H9 (cell line): ENCODE results near the gene NR5A1. TPM values are rescaled to one million over a fixed set of nuclear protein-coding genes. Genes with fewer than 3 reads are reported as not detected.

Experiments
- DNase-seq: peaks from one replicate; pipeline ENCODE4 v3.0.0-alpha.2; 2017
- H2AFZ ChIP-seq: one replicate; pipeline ENCODE4 v1.6.1; 2013; ENCODE audit warnings: mild to moderate bottlenecking, low read length, control low read depth, moderate library complexity
- H2AK5ac ChIP-seq: 2 replicates; pipeline ENCODE4 v1.6.1; 2013; ENCODE audit warnings: low read length, control low read depth, mixed read lengths; ENCODE audit not compliant: insufficient read length
- H2BK120ac ChIP-seq: one replicate; pipeline ENCODE4 v1.6.1; 2013; ENCODE audit warnings: low read depth, mild to moderate bottlenecking, low read length, control low read depth, inconsistent platforms; ENCODE audit not compliant: poor library complexity, severe bottlenecking
- H2BK12ac ChIP-seq: 2 replicates; pipeline ENCODE4 v1.6.1; 2013; ENCODE audit warnings: low read length, control low read depth, mixed read lengths, low read depth; ENCODE audit not compliant: insufficient read length
- H2BK15ac ChIP-seq: 2 replicates; pipeline ENCODE4 v1.6.1; 2013; ENCODE audit warnings: low read depth, low read length, control low read depth
- H2BK20ac ChIP-seq: one replicate; pipeline ENCODE4 v1.6.1; 2013; ENCODE audit warnings: low read depth, mild to moderate bottlenecking, low read length, control low read depth, inconsistent platforms; ENCODE audit not compliant: poor library complexity, severe bottlenecking
- H2BK5ac ChIP-seq: 2 replicates; pipeline ENCODE4 v1.6.1; 2013; ENCODE audit warnings: low read length, control low read depth, mixed read lengths; ENCODE audit not compliant: insufficient read length
- H3K14ac ChIP-seq: 2 replicates; pipeline ENCODE4 v1.6.1; 2013; ENCODE audit warnings: low read length, control low read depth; ENCODE audit not compliant: insufficient read depth
- H3K18ac ChIP-seq: 2 replicates; pipeline ENCODE4 v1.6.1; 2013; ENCODE audit warnings: low read depth, mild to moderate bottlenecking, mixed read lengths, low read length, control low read depth; ENCODE audit not compliant: insufficient read length
- H3K23ac ChIP-seq: 2 replicates; pipeline ENCODE4 v1.6.1; 2013; ENCODE audit warnings: low read length, control low read depth, mixed read lengths, low read depth; ENCODE audit not compliant: insufficient read length
- H3K23me2 ChIP-seq: 2 replicates; pipeline ENCODE4 v1.6.1; 2013; ENCODE audit warnings: low read depth, mild to moderate bottlenecking, mixed read lengths, low read length, control low read depth; ENCODE audit not compliant: insufficient read length, poor library complexity, severe bottlenecking
- H3K27ac ChIP-seq: 2 replicates; pipeline ENCODE4 v1.5.1; 2013; ENCODE audit warnings: low read length, control low read depth, mixed read lengths, low read depth; ENCODE audit not compliant: insufficient read length
- H3K27me3 ChIP-seq: 2 replicates; pipeline ENCODE4 v1.6.1; 2013; ENCODE audit warnings: low read length, control low read depth, inconsistent platforms; ENCODE audit not compliant: insufficient read depth
- H3K4ac ChIP-seq: 2 replicates; pipeline ENCODE4 v1.6.1; 2013; ENCODE audit warnings: low read depth, mild to moderate bottlenecking, control low read depth, inconsistent platforms, low read length, moderate library complexity
- H3K4me1 ChIP-seq: 2 replicates; pipeline ENCODE4 v1.6.1; 2013; ENCODE audit warnings: low read length, control low read depth, inconsistent platforms; ENCODE audit not compliant: insufficient read depth
- H3K4me2 ChIP-seq: 2 replicates; pipeline ENCODE4 v1.6.1; 2013; ENCODE audit warnings: low read length, control low read depth, mixed read lengths; ENCODE audit not compliant: insufficient read length, insufficient read depth
- H3K56ac ChIP-seq: 2 replicates; pipeline ENCODE4 v1.6.1; 2013; ENCODE audit warnings: low read depth, mild to moderate bottlenecking, mixed read lengths, low read length, control low read depth; ENCODE audit not compliant: insufficient read length
- H3K79me1 ChIP-seq: 2 replicates; pipeline ENCODE4 v1.6.1; 2013; ENCODE audit warnings: low read depth, mild to moderate bottlenecking, moderate library complexity, low read length, control low read depth, inconsistent platforms; ENCODE audit not compliant: insufficient read depth, poor library complexity, severe bottlenecking
- H3K79me2 ChIP-seq: 2 replicates; pipeline ENCODE4 v1.6.1; 2013; ENCODE audit warnings: low read length, control low read depth, inconsistent platforms; ENCODE audit not compliant: insufficient read depth
- H3K9ac ChIP-seq: 2 replicates; pipeline ENCODE4 v1.6.1; 2013; ENCODE audit warnings: low read length, control low read depth, mixed read lengths; ENCODE audit not compliant: insufficient read length; ENCODE audit errors: extremely low read depth
- H3K9me3 ChIP-seq: one replicate; pipeline ENCODE4 v1.6.1; 2013; ENCODE audit warnings: low read depth, low read length, inconsistent platforms; ENCODE audit not compliant: control insufficient read depth
- H3T11ph ChIP-seq: one replicate; pipeline ENCODE4 v1.6.1; 2013; ENCODE audit warnings: mild to moderate bottlenecking, low read length, control low read depth, inconsistent platforms
- H4K20me1 ChIP-seq: one replicate; pipeline ENCODE4 v1.6.1; 2013; ENCODE audit not compliant: control insufficient read depth, insufficient read length, insufficient read depth
- H4K5ac ChIP-seq: 2 replicates; pipeline ENCODE4 v1.6.1; 2013; ENCODE audit warnings: low read depth, mild to moderate bottlenecking, mixed read lengths, low read length, control low read depth; ENCODE audit not compliant: insufficient read length
- H4K8ac ChIP-seq: replicated peaks from 2 replicates; pipeline ENCODE4 v1.6.1; 2013; ENCODE audit warnings: low read length, control low read depth, mixed read lengths, low read depth; ENCODE audit not compliant: insufficient read length
- H4K91ac ChIP-seq: 2 replicates; pipeline ENCODE4 v1.6.1; 2013; ENCODE audit warnings: low read depth, mild to moderate bottlenecking, moderate library complexity, mixed read lengths, low read length, control low read depth; ENCODE audit not compliant: insufficient read length
- H3K27ac Mint-ChIP-seq, 3 experiments: 2 replicates in 2 of 3; 3 replicates in 1 of 3; pipeline ENCODE4 v1.8.0; 2020 to 2021; ENCODE audit warnings: mixed read lengths in 3 of 3, mild to moderate bottlenecking in 1 of 3, moderate library complexity in 1 of 3
- H3K27me3 Mint-ChIP-seq: 2 replicates; pipeline ENCODE4 v1.8.0; 2021; ENCODE audit warnings: low read depth, mild to moderate bottlenecking, moderate library complexity, mixed read lengths
- H3K36me3 Mint-ChIP-seq, 3 experiments: 2 replicates in 2 of 3; 3 replicates in 1 of 3; pipeline ENCODE4 v1.8.0; 2020 to 2021; ENCODE audit warnings: low read depth in 3 of 3, mixed read lengths in 3 of 3; ENCODE audit not compliant: insufficient read depth in 1 of 3
- H3K4me1 Mint-ChIP-seq, 2 experiments: 2 replicates each; pipeline ENCODE4 v1.8.0; 2020; ENCODE audit warnings: mixed read lengths in 2 of 2
- H3K4me3 Mint-ChIP-seq, 2 experiments: 2 replicates in 1 of 2; 3 replicates in 1 of 2; pipeline ENCODE4 v1.8.0; 2020 to 2021; ENCODE audit warnings: mild to moderate bottlenecking in 2 of 2, mixed read lengths in 2 of 2, moderate library complexity in 1 of 2
- H3K9me3 Mint-ChIP-seq, 2 experiments: 2 replicates in 1 of 2; 3 replicates in 1 of 2; pipeline ENCODE4 v1.8.0; 2020; ENCODE audit warnings: mild to moderate bottlenecking in 2 of 2, mixed read lengths in 2 of 2, moderate library complexity in 1 of 2
- WGBS: extraction: QIAGEN DNeasy Blood & Tissue Kit; methylation state at CpG from one replicate; pipeline ENCODE4 v1.1.7; 2013; ENCODE audit warnings: missing lambda C conversion rate, low lambda C conversion rate, mixed read lengths; ENCODE audit not compliant: insufficient read length; ENCODE audit errors: extremely low coverage; 5-methylcytosine and 5-hydroxymethylcytosine counted together
- total RNA-seq: library from RNA; stranded (reverse); gene quantifications from 2 replicates; pipeline ENCODE4 v1.2.1, GENCODE V29; 2021
- TF ChIP-seq, protein P1 (sequence below): fragments of 200-600 bp; sonication (generic); conservative IDR thresholded peaks from 3 replicates; pipeline ENCODE4 v1.8.0; 2021; ENCODE audit warnings: antibody characterized with exemption, mild to moderate bottlenecking

NR5A1 gene
- total RNA-seq, 1 experiment from 2014 or later, result 0.37 TPM

DNA sequence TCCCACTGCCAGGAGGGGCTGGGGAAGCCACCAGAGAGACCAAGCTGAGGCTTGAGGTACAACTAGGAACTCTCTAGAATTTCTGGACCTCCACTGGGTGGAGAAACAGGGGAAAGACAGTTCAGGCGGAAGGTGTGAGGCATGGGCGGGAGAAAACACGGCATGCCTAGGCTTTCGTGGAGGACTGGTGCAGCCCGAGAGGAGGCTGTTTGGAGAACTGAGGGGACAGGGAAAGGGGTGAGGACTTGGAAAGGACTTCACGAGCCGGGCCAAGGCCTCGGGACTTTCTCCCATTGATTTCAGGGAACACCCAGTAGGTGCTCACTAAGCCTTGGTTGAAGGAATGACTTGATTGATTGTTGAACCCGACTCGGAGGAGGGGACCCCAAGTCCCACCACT, 66.4 kb downstream of the NR5A1 start:
- no peak overlapping the region for H3T11ph ChIP-seq
- TF ChIP-seq, protein P1, sequence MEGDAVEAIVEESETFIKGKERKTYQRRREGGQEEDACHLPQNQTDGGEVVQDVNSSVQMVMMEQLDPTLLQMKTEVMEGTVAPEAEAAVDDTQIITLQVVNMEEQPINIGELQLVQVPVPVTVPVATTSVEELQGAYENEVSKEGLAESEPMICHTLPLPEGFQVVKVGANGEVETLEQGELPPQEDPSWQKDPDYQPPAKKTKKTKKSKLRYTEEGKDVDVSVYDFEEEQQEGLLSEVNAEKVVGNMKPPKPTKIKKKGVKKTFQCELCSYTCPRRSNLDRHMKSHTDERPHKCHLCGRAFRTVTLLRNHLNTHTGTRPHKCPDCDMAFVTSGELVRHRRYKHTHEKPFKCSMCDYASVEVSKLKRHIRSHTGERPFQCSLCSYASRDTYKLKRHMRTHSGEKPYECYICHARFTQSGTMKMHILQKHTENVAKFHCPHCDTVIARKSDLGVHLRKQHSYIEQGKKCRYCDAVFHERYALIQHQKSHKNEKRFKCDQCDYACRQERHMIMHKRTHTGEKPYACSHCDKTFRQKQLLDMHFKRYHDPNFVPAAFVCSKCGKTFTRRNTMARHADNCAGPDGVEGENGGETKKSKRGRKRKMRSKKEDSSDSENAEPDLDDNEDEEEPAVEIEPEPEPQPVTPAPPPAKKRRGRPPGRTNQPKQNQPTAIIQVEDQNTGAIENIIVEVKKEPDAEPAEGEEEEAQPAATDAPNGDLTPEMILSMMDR, result no peak
- H4K91ac ChIP-seq, result no peak overlapping the region
- no peak overlapping the region for H2BK15ac ChIP-seq
- no peak for DNase-seq
- no peak overlapping the region for H4K5ac ChIP-seq
- H3K14ac ChIP-seq, result no peak overlapping the region
- H3K4ac ChIP-seq, result no peak overlapping the region
- H3K23ac ChIP-seq, result no peak overlapping the region
- no peaks in the 10 kb centered on the region for H3K4me1 ChIP-seq
- no CpG with 5 or more reads among the region's 10 CpGs for WGBS
- H3K4me2 ChIP-seq, result no peak overlapping the region
- no peak overlapping the region for H3K18ac ChIP-seq
- no peaks in the 10 kb centered on the region for H3K79me2 ChIP-seq
- no peaks in the 10 kb centered on the region for H4K20me1 ChIP-seq
- no peak overlapping the region for H3K4me3 Mint-ChIP-seq
- H3K23me2 ChIP-seq, result no peaks in the 10 kb centered on the region
- peaks cover 29% of the 10 kb centered on the region for H3K27me3 Mint-ChIP-seq
- no peak overlapping the region for H2BK20ac ChIP-seq
- H2BK12ac ChIP-seq, result no peak overlapping the region
- H3K79me1 ChIP-seq, result no peaks in the 10 kb centered on the region
- no peak overlapping the region for H2AFZ ChIP-seq
- peaks cover 0 to 2% of the 10 kb centered on the region in 2 experiments; a peak in 2 of 5 replicates for H3K9me3 Mint-ChIP-seq
- no peak overlapping the region for H2BK5ac ChIP-seq
- no peak overlapping the region for H2BK120ac ChIP-seq
- no peak overlapping the region for H2AK5ac ChIP-seq
- H3K4me1 Mint-ChIP-seq, result no peaks in the 10 kb centered on the region
- no peak overlapping the region for H3K27ac Mint-ChIP-seq
- no peaks in the 10 kb centered on the region for H3K9me3 ChIP-seq
- no peak overlapping the region for H3K56ac ChIP-seq
- H3K9ac ChIP-seq, result no peak overlapping the region
- H3K27ac ChIP-seq, result no peak overlapping the region
- H3K36me3 Mint-ChIP-seq, result no peaks in the 10 kb centered on the region
- no peaks in the 10 kb centered on the region for H3K27me3 ChIP-seq
- H4K8ac ChIP-seq, result no peak overlapping the region
